Brain microvascular endothelial cell (primary cell): Measurements from ENCODE around the gene RAB8B.

Experiments used
- DNase-seq: peaks from one replicate; pipeline ENCODE4 v3.0.0-alpha.2; 2020
- H3K27ac ChIP-seq: fragments of 250-450 bp; sonication (Bioruptor Pico); 2 replicates; pipeline ENCODE4 v1.5.1; 2020; ENCODE audit warnings: mild to moderate bottlenecking, moderate library complexity
- H3K27me3 ChIP-seq: fragments of 250-450 bp; sonication (Bioruptor Pico); replicated peaks from 2 replicates; pipeline ENCODE4 v1.5.1; 2020; ENCODE audit warnings: mild to moderate bottlenecking
- H3K36me3 ChIP-seq: fragments of 250-450 bp; sonication (Bioruptor Pico); replicated peaks from 2 replicates; pipeline ENCODE4 v1.5.1; 2020; ENCODE audit warnings: mild to moderate bottlenecking
- H3K4me3 ChIP-seq: 2 replicates; pipeline ENCODE4 v1.5.1; 2011; ENCODE audit warnings: low read depth, mild to moderate bottlenecking, control low read depth, low read length, moderate library complexity
- CTCF ChIP-seq: IDR thresholded peaks from 2 replicates; pipeline ENCODE4 v1.5.1; 2011; ENCODE audit warnings: low read depth, mild to moderate bottlenecking, moderate library complexity, low read length, control low read depth, inconsistent platforms; ENCODE audit errors: missing control alignments
- in situ Hi-C: cut with HindIII; loops from 2 replicates; pipeline ENCODE4 v1.10.0; 2017; ENCODE audit warnings: low sequenced_read_pairs, low pct_ligation_motif_present

RAB8B gene

GRCh38 chr15:63191895-63192618, 2.7 kb downstream of the RAB8B start:
- Histone ChIP-seq H3K27me3 (no peaks in the 10 kb centered on the region), H3K4me3 (no peak overlapping the region), H3K36me3 (no peaks in the 10 kb centered on the region), H3K27ac (no peak overlapping the region)
- in situ Hi-C loops, result no loop called here
- no peak for TF ChIP-seq CTCF
- no peak for DNase-seq

GRCh38 chr15:63192619-63193206, 3.3 kb downstream of the RAB8B start:
- DNase-seq, result no peak
- Histone ChIP-seq H3K4me3 (no peak overlapping the region), H3K36me3 (no peaks in the 10 kb centered on the region), H3K27ac (no peak overlapping the region), H3K27me3 (no peaks in the 10 kb centered on the region)
- in situ Hi-C loops, result no loop called here
- TF ChIP-seq CTCF, result no peak

GRCh38 chr15:63194302-63194701, 4.9 kb downstream of the RAB8B start:
- Histone ChIP-seq H3K4me3 (no peak overlapping the region), H3K36me3 (no peaks in the 10 kb centered on the region), H3K27ac (no peak overlapping the region), H3K27me3 (no peaks in the 10 kb centered on the region)
- TF ChIP-seq CTCF, result no peak
- in situ Hi-C loops, result no loop called here
- DNase-seq, result no peak

- no peak overlapping the region for H3K4me3 ChIP-seq
- H3K27ac ChIP-seq, result no peak overlapping the region
- H3K36me3 ChIP-seq, result no peaks in the 10 kb centered on the region
- H3K27me3 ChIP-seq, result no peaks in the 10 kb centered on the region
- no peak for TF ChIP-seq CTCF
- in situ Hi-C loops, result no loop called here
- DNase-seq, result no peak
Measured at GRCh38 chr15:63194880-63195568, 5.6 kb downstream of the RAB8B start.

- Histone ChIP-seq H3K36me3 (no peaks in the 10 kb centered on the region), H3K27ac (no peak overlapping the region), H3K4me3 (no peak overlapping the region), H3K27me3 (no peaks in the 10 kb centered on the region)
- in situ Hi-C loops, result no loop called here
- TF ChIP-seq CTCF, result no peak
- no peak for DNase-seq
Measured at GRCh38 chr15:63195569-63196015, 6.2 kb downstream of the RAB8B start.
